ENCODE measurements around the gene WASF2. TPM values are rescaled to one million over a fixed set of nuclear protein-coding genes. Genes with fewer than 3 reads are reported as not detected.
"Not testable (repeated sequence)": the region's sequence is repeated elsewhere in the genome, so short reads cannot be mapped to it uniquely, and the experiment has no call there.

WASF2 gene
- total RNA-seq, 1 donor from 2014 or later: 22.1 TPM

DNA sequence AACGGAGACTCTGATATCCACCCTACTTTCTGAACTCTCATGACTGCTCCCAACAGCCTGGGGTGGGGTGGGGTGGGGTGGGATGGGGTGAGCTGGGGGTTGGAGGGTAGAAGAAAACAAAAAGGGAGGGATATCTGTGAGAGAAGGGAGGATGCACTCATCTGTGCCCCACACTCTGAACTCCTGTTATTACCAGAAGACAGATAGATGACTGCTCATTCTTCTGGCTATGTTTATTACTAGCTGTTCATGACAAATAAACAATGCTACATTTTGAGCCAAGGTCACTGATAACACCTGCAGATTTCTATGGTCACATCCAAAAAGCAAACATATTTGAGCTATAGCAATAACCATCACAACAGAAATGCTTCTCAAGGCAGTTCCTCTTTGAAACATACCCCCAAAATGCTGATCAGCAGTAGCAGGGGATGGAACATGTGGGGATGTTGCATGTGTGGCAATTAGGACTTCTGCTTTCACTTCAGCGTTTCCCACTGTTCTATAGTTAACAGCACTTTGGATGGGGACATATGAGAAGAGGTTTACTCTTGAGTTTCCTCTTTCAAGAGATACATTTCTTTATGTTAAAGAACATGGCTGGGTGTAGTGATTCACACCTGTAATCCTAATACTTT is 54.3 kb downstream of the WASF2 start:
- no peaks in the 10 kb centered on the region for H3K27me3 ChIP-seq (ENCODE audit: control insufficient read depth, insufficient read depth, low read length)
- no peak for FAIRE-seq
- TF ChIP-seq, protein P1, sequence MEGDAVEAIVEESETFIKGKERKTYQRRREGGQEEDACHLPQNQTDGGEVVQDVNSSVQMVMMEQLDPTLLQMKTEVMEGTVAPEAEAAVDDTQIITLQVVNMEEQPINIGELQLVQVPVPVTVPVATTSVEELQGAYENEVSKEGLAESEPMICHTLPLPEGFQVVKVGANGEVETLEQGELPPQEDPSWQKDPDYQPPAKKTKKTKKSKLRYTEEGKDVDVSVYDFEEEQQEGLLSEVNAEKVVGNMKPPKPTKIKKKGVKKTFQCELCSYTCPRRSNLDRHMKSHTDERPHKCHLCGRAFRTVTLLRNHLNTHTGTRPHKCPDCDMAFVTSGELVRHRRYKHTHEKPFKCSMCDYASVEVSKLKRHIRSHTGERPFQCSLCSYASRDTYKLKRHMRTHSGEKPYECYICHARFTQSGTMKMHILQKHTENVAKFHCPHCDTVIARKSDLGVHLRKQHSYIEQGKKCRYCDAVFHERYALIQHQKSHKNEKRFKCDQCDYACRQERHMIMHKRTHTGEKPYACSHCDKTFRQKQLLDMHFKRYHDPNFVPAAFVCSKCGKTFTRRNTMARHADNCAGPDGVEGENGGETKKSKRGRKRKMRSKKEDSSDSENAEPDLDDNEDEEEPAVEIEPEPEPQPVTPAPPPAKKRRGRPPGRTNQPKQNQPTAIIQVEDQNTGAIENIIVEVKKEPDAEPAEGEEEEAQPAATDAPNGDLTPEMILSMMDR (IDR thresholded peaks at IDR 0.05; ENCODE audit: insufficient read depth, low read length, severe bottlenecking): no peak
- H3K36me3 ChIP-seq (ENCODE audit: control insufficient read depth, insufficient read depth, low read length): peaks cover 1% of the 10 kb centered on the region
- H3K4me3 ChIP-seq (ENCODE audit: low read depth, low read length): no peak overlapping the region
- DNase-seq (ENCODE audit: low read depth): no peak

DNA sequence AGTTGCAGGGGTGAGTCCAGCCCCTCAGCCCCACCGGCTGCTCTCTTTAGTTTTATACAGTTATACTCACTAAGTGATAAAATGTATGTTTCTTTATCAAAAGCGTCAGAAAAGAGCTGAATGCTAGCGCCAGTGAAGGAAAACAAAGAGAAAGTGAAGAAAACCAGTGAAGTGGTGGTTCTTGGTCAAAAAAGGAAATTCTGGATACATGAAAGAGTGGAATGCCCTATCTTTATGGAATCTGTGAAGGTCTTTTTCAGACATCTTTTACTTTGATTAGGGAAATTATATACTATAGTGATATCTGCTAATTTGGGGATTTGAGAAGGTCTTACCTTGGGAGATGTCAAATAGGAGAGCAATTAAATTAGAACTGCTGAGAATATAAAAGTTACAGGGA is 56.3 kb downstream of the WASF2 start:
- DNase-seq (ENCODE audit: low read depth) (no peak), FAIRE-seq (no peak)
- no peaks in the 10 kb centered on the region for H3K27me3 ChIP-seq (ENCODE audit: control insufficient read depth, insufficient read depth, low read length)
- peaks cover 1% of the 10 kb centered on the region for H3K36me3 ChIP-seq (ENCODE audit: control insufficient read depth, insufficient read depth, low read length)
- no peak overlapping the region for H3K4me3 ChIP-seq (ENCODE audit: low read depth, low read length)
- TF ChIP-seq, protein P1 (IDR thresholded peaks at IDR 0.05; ENCODE audit: insufficient read depth, low read length, severe bottlenecking): no peak

GRCh38 chr1:27432725-27433124 is 57.2 kb downstream of the WASF2 start:
- not testable (repeated sequence) for DNase-seq (ENCODE audit: low read depth); H3K36me3 ChIP-seq (ENCODE audit: control insufficient read depth, insufficient read depth, low read length); FAIRE-seq; H3K27me3 ChIP-seq (ENCODE audit: control insufficient read depth, insufficient read depth, low read length); H3K4me3 ChIP-seq (ENCODE audit: low read depth, low read length)

DNA sequence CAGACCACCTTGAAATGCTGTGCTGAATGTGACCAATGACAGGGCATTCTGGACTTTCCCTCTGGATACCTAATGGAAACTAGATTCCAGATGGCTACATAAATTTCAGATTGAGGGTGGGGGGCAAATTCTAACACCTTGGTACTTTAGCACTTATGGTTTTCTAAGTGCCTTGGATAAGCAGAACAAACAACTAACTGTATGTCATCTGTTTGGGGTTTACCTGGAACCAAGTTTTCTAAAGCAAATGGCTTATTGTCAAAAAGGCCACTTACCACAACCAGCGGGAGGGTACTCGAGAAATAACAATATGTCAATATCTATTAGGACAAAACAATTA is 58.4 kb downstream of the WASF2 start:
- no peak for DNase-seq (ENCODE audit: low read depth)
- TF ChIP-seq, protein P1 (IDR thresholded peaks at IDR 0.05; ENCODE audit: insufficient read depth, low read length, severe bottlenecking): no peak
- no peaks in the 10 kb centered on the region for H3K27me3 ChIP-seq (ENCODE audit: control insufficient read depth, insufficient read depth, low read length)
- H3K4me3 ChIP-seq (ENCODE audit: low read depth, low read length): no peak overlapping the region
- peaks cover 15% of the 10 kb centered on the region for H3K36me3 ChIP-seq (ENCODE audit: control insufficient read depth, insufficient read depth, low read length)
- FAIRE-seq: no peak

GRCh38 chr1:27430903-27431600 is 58.9 kb downstream of the WASF2 start:
- Histone ChIP-seq H3K4me3 (ENCODE audit: low read depth, low read length) (no peak overlapping the region), H3K36me3 (ENCODE audit: control insufficient read depth, insufficient read depth, low read length) (peaks cover 15% of the 10 kb centered on the region), H3K27me3 (ENCODE audit: control insufficient read depth, insufficient read depth, low read length) (no peaks in the 10 kb centered on the region)
- no peak for FAIRE-seq
- DNase-seq (ENCODE audit: low read depth): no peak
- TF ChIP-seq, protein P1 (IDR thresholded peaks at IDR 0.05; ENCODE audit: insufficient read depth, low read length, severe bottlenecking): no peak

- TF ChIP-seq, protein P1 (IDR thresholded peaks at IDR 0.05; ENCODE audit: insufficient read depth, low read length, severe bottlenecking): no peak
- DNase-seq (ENCODE audit: low read depth) (no peak), FAIRE-seq (no peak)
- Histone ChIP-seq H3K36me3 (ENCODE audit: control insufficient read depth, insufficient read depth, low read length) (peaks cover 17% of the 10 kb centered on the region), H3K27me3 (ENCODE audit: control insufficient read depth, insufficient read depth, low read length) (no peaks in the 10 kb centered on the region), H3K4me3 (ENCODE audit: low read depth, low read length) (no peak overlapping the region)
These were observed 60.9 kb downstream of the WASF2 start for GRCh38 chr1:27429029-27429425.

Measured in bronchial epithelial cell (primary cell).